HG02571 (cell line): ENCODE data around the gene GHR.

ENCODE experiments used
- ATAC-seq: cut with Tn5 transposase; IDR thresholded peaks from one replicate; pipeline ENCODE4 v1.9.1; 2021; ENCODE audit warnings: mild to moderate bottlenecking, moderate library complexity; ENCODE audit not compliant: unreplicated experiment

The GHR gene

GRCh38 chr5:42597318-42597937 lies 174.2 kb downstream of the GHR start:
- no peak for ATAC-seq

- no peak for ATAC-seq
Measured at GRCh38 chr5:42598311-42598710, 175.1 kb downstream of the GHR start.

- no peak for ATAC-seq
Measured at GRCh38 chr5:42599106-42599505, 175.9 kb downstream of the GHR start.

GRCh38 chr5:42600441-42600840 lies 177.2 kb downstream of the GHR start:
- no peak for ATAC-seq

- no peak for ATAC-seq
Measured at GRCh38 chr5:42604171-42604711, 181.0 kb downstream of the GHR start.

- no peak for ATAC-seq
Measured at GRCh38 chr5:42605490-42605889, 182.3 kb downstream of the GHR start.

- no peak for ATAC-seq
Measured at GRCh38 chr5:42606464-42606869, 183.2 kb downstream of the GHR start.

- no peak for ATAC-seq
Measured at GRCh38 chr5:42611437-42611836, 188.2 kb downstream of the GHR start.

GRCh38 chr5:42612750-42613366 lies 189.6 kb downstream of the GHR start:
- no peak for ATAC-seq

- ATAC-seq: no peak
Measured at GRCh38 chr5:42614509-42614908, 191.3 kb downstream of the GHR start.

- ATAC-seq: no peak
Measured at GRCh38 chr5:42620579-42621216, 197.5 kb downstream of the GHR start.

- no peak for ATAC-seq
Measured at GRCh38 chr5:42621242-42621641, 198.0 kb downstream of the GHR start.

GRCh38 chr5:42621662-42622061 lies 198.4 kb downstream of the GHR start:
- ATAC-seq: no peak

GRCh38 chr5:42624912-42625311 lies 201.7 kb downstream of the GHR start:
- no peak for ATAC-seq

GRCh38 chr5:42626462-42626861 lies 203.2 kb downstream of the GHR start:
- ATAC-seq: no peak

- ATAC-seq: no peak
Measured at GRCh38 chr5:42628821-42629220, 205.6 kb downstream of the GHR start.

GRCh38 chr5:42629284-42629683 lies 206.0 kb downstream of the GHR start:
- ATAC-seq: no peak

GRCh38 chr5:42631241-42631640 lies 208.0 kb downstream of the GHR start:
- no peak for ATAC-seq

GRCh38 chr5:42632354-42632900 lies 209.2 kb downstream of the GHR start:
- no peak for ATAC-seq

GRCh38 chr5:42634575-42634974 lies 211.3 kb downstream of the GHR start:
- ATAC-seq: no peak

GRCh38 chr5:42636425-42636824 lies 213.2 kb downstream of the GHR start:
- ATAC-seq: no peak

GRCh38 chr5:42636946-42637345 lies 213.7 kb downstream of the GHR start:
- ATAC-seq: no peak
